ENCODE measurements around the gene MMP11.

Gene MMP11

GRCh38 chr22:23774114-23774921, 1.7 kb downstream of the MMP11 start:
- no peak for TF ChIP-seq CTCF (IDR thresholded peaks at IDR 0.05; ENCODE audit: insufficient read depth, low read depth, low read length, missing control alignments)
- H3K4me3 ChIP-seq (ENCODE audit: low read depth, low read length) = no peak overlapping the region
- DNase-seq (ENCODE audit: low read depth) = no peak

- no peak overlapping the region for H3K4me3 ChIP-seq (ENCODE audit: low read depth, low read length)
- DNase-seq (ENCODE audit: low read depth) = no peak
- TF ChIP-seq CTCF (IDR thresholded peaks at IDR 0.05; ENCODE audit: insufficient read depth, low read depth, low read length, missing control alignments) = no peak
Observed at GRCh38 chr22:23774922-23775436, 2.3 kb downstream of the MMP11 start.

GRCh38 chr22:23775779-23776375, 3.2 kb downstream of the MMP11 start:
- H3K4me3 ChIP-seq (ENCODE audit: low read depth, low read length) = no peak overlapping the region
- DNase-seq (ENCODE audit: low read depth) = no peak

GRCh38 chr22:23777776-23778576, 5.3 kb downstream of the MMP11 start:
- no peak overlapping the region for H3K4me3 ChIP-seq (ENCODE audit: low read depth, low read length)
- DNase-seq (ENCODE audit: low read depth) = no peak
- TF ChIP-seq CTCF (IDR thresholded peaks at IDR 0.05; ENCODE audit: insufficient read depth, low read depth, low read length, missing control alignments) = no peak

More at GRCh38 chr22:23775779-23776375, 3.2 kb downstream of the MMP11 start:
- no peak for TF ChIP-seq CTCF (IDR thresholded peaks at IDR 0.05; ENCODE audit: insufficient read depth, low read depth, low read length, missing control alignments)

GRCh38 chr22:23778577-23778900, 5.9 kb downstream of the MMP11 start:
- no peak for TF ChIP-seq CTCF (IDR thresholded peaks at IDR 0.05; ENCODE audit: insufficient read depth, low read depth, low read length, missing control alignments)
- DNase-seq (ENCODE audit: low read depth) = no peak
- H3K4me3 ChIP-seq (ENCODE audit: low read depth, low read length) = no peak overlapping the region

GRCh38 chr22:23779083-23779482, 6.4 kb downstream of the MMP11 start:
- no peak for TF ChIP-seq CTCF (IDR thresholded peaks at IDR 0.05; ENCODE audit: insufficient read depth, low read depth, low read length, missing control alignments)
- no peak overlapping the region for H3K4me3 ChIP-seq (ENCODE audit: low read depth, low read length)
- no peak for DNase-seq (ENCODE audit: low read depth)
